ENCODE measurements around the gene HK2.
"Not testable (repeated sequence)": the region's sequence is repeated elsewhere in the genome, so short reads cannot be mapped to it uniquely, and the experiment has no call there.

HK2 gene

GRCh38 chr2:74890711-74891110 lies 56.8 kb downstream of the HK2 start:
- no peak overlapping the region for H3K4me3 ChIP-seq (ENCODE audit: low read length)
- WGBS = 99% methylated on average over 8 of the region's 8 CpGs
- peaks cover 87% of the 10 kb centered on the region for H3K36me3 ChIP-seq (ENCODE audit: insufficient read depth, low read length)
- H3K27ac ChIP-seq (ENCODE audit: low read depth, low read length) = no peak overlapping the region
- H3K4me1 ChIP-seq (ENCODE audit: insufficient read depth, low read length) = no peaks in the 10 kb centered on the region
- no peaks in the 10 kb centered on the region for H3K27me3 ChIP-seq (ENCODE audit: insufficient read depth, low read length)
- no peaks in the 10 kb centered on the region for H3K9me3 ChIP-seq (ENCODE audit: insufficient read depth, low read depth, low read length)
- no peak overlapping the region for H3K9ac ChIP-seq (ENCODE audit: low read depth, low read length)

GRCh38 chr2:74891136-74891764 lies 57.3 kb downstream of the HK2 start:
- Histone ChIP-seq H3K27me3 (ENCODE audit: insufficient read depth, low read length) (no peaks in the 10 kb centered on the region), H3K27ac (ENCODE audit: low read depth, low read length) (no peak overlapping the region), H3K9ac (ENCODE audit: low read depth, low read length) (no peak overlapping the region), H3K4me3 (ENCODE audit: low read length) (no peak overlapping the region), H3K36me3 (ENCODE audit: insufficient read depth, low read length) (peaks cover 83% of the 10 kb centered on the region), H3K4me1 (ENCODE audit: insufficient read depth, low read length) (no peaks in the 10 kb centered on the region), H3K9me3 (ENCODE audit: insufficient read depth, low read depth, low read length) (no peaks in the 10 kb centered on the region)
- WGBS = 79% methylated on average over 6 of the region's 7 CpGs

GRCh38 chr2:74891816-74892215 lies 57.9 kb downstream of the HK2 start:
- not testable (repeated sequence) for H3K9me3 ChIP-seq (ENCODE audit: insufficient read depth, low read depth, low read length); H3K9ac ChIP-seq (ENCODE audit: low read depth, low read length); H3K4me1 ChIP-seq (ENCODE audit: insufficient read depth, low read length); H3K27ac ChIP-seq (ENCODE audit: low read depth, low read length); H3K4me3 ChIP-seq (ENCODE audit: low read length); H3K27me3 ChIP-seq (ENCODE audit: insufficient read depth, low read length)
- WGBS = 97% methylated on average over 3 of the region's 4 CpGs
- H3K36me3 ChIP-seq (ENCODE audit: insufficient read depth, low read length) = peaks cover 78% of the 10 kb centered on the region

- WGBS = 93% methylated on average over 5 of the region's 5 CpGs
- peaks cover 70% of the 10 kb centered on the region for H3K36me3 ChIP-seq (ENCODE audit: insufficient read depth, low read length)
Observed at GRCh38 chr2:74892609-74893008, 58.7 kb downstream of the HK2 start.

GRCh38 chr2:74893332-74893731 lies 59.4 kb downstream of the HK2 start:
- 79% methylated on average over 5 of the region's 5 CpGs for WGBS
- Histone ChIP-seq H3K36me3 (ENCODE audit: insufficient read depth, low read length) (peaks cover 63% of the 10 kb centered on the region), H3K9ac (ENCODE audit: low read depth, low read length) (no peak overlapping the region), H3K9me3 (ENCODE audit: insufficient read depth, low read depth, low read length) (no peaks in the 10 kb centered on the region), H3K27ac (ENCODE audit: low read depth, low read length) (no peak overlapping the region), H3K4me1 (ENCODE audit: insufficient read depth, low read length) (no peaks in the 10 kb centered on the region), H3K27me3 (ENCODE audit: insufficient read depth, low read length) (no peaks in the 10 kb centered on the region), H3K4me3 (ENCODE audit: low read length) (no peak overlapping the region)

More at GRCh38 chr2:74892609-74893008, 58.7 kb downstream of the HK2 start:
- Histone ChIP-seq H3K27ac (ENCODE audit: low read depth, low read length) (no peak overlapping the region), H3K4me1 (ENCODE audit: insufficient read depth, low read length) (no peaks in the 10 kb centered on the region), H3K9me3 (ENCODE audit: insufficient read depth, low read depth, low read length) (no peaks in the 10 kb centered on the region), H3K9ac (ENCODE audit: low read depth, low read length) (no peak overlapping the region), H3K27me3 (ENCODE audit: insufficient read depth, low read length) (no peaks in the 10 kb centered on the region), H3K4me3 (ENCODE audit: low read length) (no peak overlapping the region)

- H3K4me1 ChIP-seq (ENCODE audit: insufficient read depth, low read length) = no peaks in the 10 kb centered on the region
- H3K27me3 ChIP-seq (ENCODE audit: insufficient read depth, low read length) = no peaks in the 10 kb centered on the region
- H3K27ac ChIP-seq (ENCODE audit: low read depth, low read length) = no peak overlapping the region
- H3K36me3 ChIP-seq (ENCODE audit: insufficient read depth, low read length) = peaks cover 52% of the 10 kb centered on the region
- no peaks in the 10 kb centered on the region for H3K9me3 ChIP-seq (ENCODE audit: insufficient read depth, low read depth, low read length)
- WGBS = 98% methylated on average over 5 of the region's 6 CpGs
- no peak overlapping the region for H3K4me3 ChIP-seq (ENCODE audit: low read length)
- no peak overlapping the region for H3K9ac ChIP-seq (ENCODE audit: low read depth, low read length)
Observed at GRCh38 chr2:74894272-74894981, 60.5 kb downstream of the HK2 start.

GRCh38 chr2:74895001-74895400 lies 61.1 kb downstream of the HK2 start:
- H3K27me3 ChIP-seq (ENCODE audit: insufficient read depth, low read length) = no peaks in the 10 kb centered on the region
- H3K4me1 ChIP-seq (ENCODE audit: insufficient read depth, low read length) = no peaks in the 10 kb centered on the region
- WGBS = 100% methylated on average over 1 of the region's 2 CpGs
- no peak overlapping the region for H3K4me3 ChIP-seq (ENCODE audit: low read length)
- peaks cover 46% of the 10 kb centered on the region for H3K36me3 ChIP-seq (ENCODE audit: insufficient read depth, low read length)
- H3K9ac ChIP-seq (ENCODE audit: low read depth, low read length) = no peak overlapping the region
- no peak overlapping the region for H3K27ac ChIP-seq (ENCODE audit: low read depth, low read length)
- H3K9me3 ChIP-seq (ENCODE audit: insufficient read depth, low read depth, low read length) = no peaks in the 10 kb centered on the region

GRCh38 chr2:74896232-74896631 lies 62.3 kb downstream of the HK2 start:
- H3K4me1 ChIP-seq (ENCODE audit: insufficient read depth, low read length) = no peaks in the 10 kb centered on the region
- no peak overlapping the region for H3K9ac ChIP-seq (ENCODE audit: low read depth, low read length)
- H3K4me3 ChIP-seq (ENCODE audit: low read length) = no peak overlapping the region
- no peak overlapping the region for H3K27ac ChIP-seq (ENCODE audit: low read depth, low read length)
- peaks cover 34% of the 10 kb centered on the region for H3K36me3 ChIP-seq (ENCODE audit: insufficient read depth, low read length)
- H3K27me3 ChIP-seq (ENCODE audit: insufficient read depth, low read length) = no peaks in the 10 kb centered on the region
- no peaks in the 10 kb centered on the region for H3K9me3 ChIP-seq (ENCODE audit: insufficient read depth, low read depth, low read length)

GRCh38 chr2:74900225-74900624 lies 66.3 kb downstream of the HK2 start:
- H3K36me3 ChIP-seq (ENCODE audit: insufficient read depth, low read length); H3K27me3 ChIP-seq (ENCODE audit: insufficient read depth, low read length); H3K4me3 ChIP-seq (ENCODE audit: low read length); H3K9me3 ChIP-seq (ENCODE audit: insufficient read depth, low read depth, low read length); H3K27ac ChIP-seq (ENCODE audit: low read depth, low read length); H3K4me1 ChIP-seq (ENCODE audit: insufficient read depth, low read length); H3K9ac ChIP-seq (ENCODE audit: low read depth, low read length): not testable (repeated sequence)
- WGBS = 92% methylated on average over 2 of the region's 2 CpGs

- Histone ChIP-seq H3K36me3 (ENCODE audit: insufficient read depth, low read length) (no peaks in the 10 kb centered on the region), H3K4me3 (ENCODE audit: low read length) (no peak overlapping the region), H3K9me3 (ENCODE audit: insufficient read depth, low read depth, low read length) (no peaks in the 10 kb centered on the region), H3K27me3 (ENCODE audit: insufficient read depth, low read length) (no peaks in the 10 kb centered on the region), H3K27ac (ENCODE audit: low read depth, low read length) (no peak overlapping the region), H3K9ac (ENCODE audit: low read depth, low read length) (no peak overlapping the region), H3K4me1 (ENCODE audit: insufficient read depth, low read length) (no peaks in the 10 kb centered on the region)
- 84% methylated on average over 3 of the region's 3 CpGs for whole genome bisulfite sequencing
Observed at GRCh38 chr2:74902281-74902860, 68.4 kb downstream of the HK2 start.

GRCh38 chr2:74906395-74906794 lies 72.5 kb downstream of the HK2 start:
- H3K27ac ChIP-seq (ENCODE audit: low read depth, low read length) = no peak overlapping the region
- no peaks in the 10 kb centered on the region for H3K9me3 ChIP-seq (ENCODE audit: insufficient read depth, low read depth, low read length)
- H3K9ac ChIP-seq (ENCODE audit: low read depth, low read length) = no peak overlapping the region
- no peaks in the 10 kb centered on the region for H3K36me3 ChIP-seq (ENCODE audit: insufficient read depth, low read length)
- no peak overlapping the region for H3K4me3 ChIP-seq (ENCODE audit: low read length)
- no peaks in the 10 kb centered on the region for H3K4me1 ChIP-seq (ENCODE audit: insufficient read depth, low read length)
- H3K27me3 ChIP-seq (ENCODE audit: insufficient read depth, low read length) = no peaks in the 10 kb centered on the region
- WGBS = 96% methylated on average over 5 of the region's 5 CpGs
